GM18505 (cell line): Measurements from ENCODE around the gene SERPINB6.

Experiments
- ATAC-seq: cut with Tn5 transposase; IDR thresholded peaks from one replicate; pipeline ENCODE4 v1.9.1; 2021; ENCODE audit not compliant: unreplicated experiment
- POLR2A ChIP-seq: IDR thresholded peaks from 4 replicates; pipeline ENCODE4 v1.6.1; 2011; ENCODE audit warnings: borderline replicate concordance; ENCODE audit not compliant: insufficient read depth, insufficient read length; ENCODE audit errors: extremely low read depth

The SERPINB6 gene

DNA sequence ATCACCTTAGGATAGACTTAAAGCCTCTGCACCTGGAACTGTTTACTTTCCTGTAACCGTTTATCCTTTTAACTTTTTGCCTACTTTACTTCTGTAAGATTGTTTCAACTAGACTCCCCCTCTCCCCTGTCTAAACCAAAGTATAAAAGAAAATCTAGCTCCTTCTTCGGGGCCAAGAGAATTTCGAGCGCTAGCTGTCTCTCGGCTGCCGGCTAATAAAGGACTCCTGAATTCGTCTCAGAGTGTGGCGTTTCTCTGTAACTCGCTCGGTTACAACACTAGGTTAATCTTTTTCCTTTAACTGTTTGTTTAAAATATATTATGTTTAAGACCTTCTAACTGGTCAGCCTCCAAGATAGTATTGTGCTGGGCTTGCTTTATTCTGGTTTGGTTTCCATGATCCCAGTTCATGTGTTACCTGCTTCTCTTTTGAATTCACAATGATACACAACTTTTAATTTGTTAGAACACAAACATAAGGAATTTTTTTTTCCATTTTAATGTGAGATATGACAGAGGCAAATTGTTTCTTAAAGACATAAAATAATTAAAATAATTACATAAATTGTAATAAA, 19.7 kb upstream of the SERPINB6 start:
- no peak for ATAC-seq
- TF ChIP-seq POLR2A: no peak

- ATAC-seq: no peak
- TF ChIP-seq POLR2A: no peak
These were observed 19.0 kb upstream of the SERPINB6 start for GRCh38 chr6:2990248-2990931.

DNA sequence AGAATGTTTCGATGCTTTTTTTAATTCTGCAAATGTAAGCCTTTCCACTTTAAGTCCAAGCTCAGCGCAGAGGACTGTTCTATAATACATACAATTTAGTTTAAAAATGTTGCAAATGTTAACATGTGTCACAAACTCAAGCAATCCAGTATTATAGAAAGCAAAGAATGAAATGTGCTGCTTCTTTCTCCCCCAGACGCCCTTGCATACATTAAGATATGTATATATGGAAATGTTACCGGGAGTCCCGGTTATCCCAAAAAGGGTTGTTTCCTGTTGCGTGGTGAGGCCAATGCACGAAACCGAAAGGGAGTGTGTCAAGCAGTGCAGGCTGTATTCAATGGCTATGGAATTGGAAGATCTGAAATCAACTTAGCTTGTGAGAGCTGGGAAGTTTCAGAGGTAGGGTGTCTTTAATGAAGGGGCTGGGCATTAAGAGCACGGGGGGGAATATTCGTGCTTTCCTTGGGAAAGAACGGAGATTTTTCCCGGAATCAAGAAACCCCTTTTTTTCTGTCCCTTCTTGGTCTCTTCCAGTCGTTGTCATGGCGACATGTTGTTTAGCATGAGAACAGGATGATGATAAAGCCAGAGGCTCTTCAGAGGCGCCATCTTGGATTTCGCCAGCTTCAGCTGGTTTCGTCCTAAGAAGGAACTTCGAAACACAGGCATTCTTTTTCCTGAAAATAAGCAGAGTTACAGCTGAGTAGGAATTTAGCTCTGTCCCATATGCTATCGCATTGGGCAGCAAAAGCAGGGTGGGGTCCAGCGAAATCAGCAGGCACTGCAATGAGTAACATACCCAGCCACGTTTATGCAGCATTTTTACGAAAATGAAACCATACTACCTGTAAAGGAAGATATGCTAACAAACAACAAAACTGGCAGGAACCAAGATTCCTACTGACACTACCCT, 18.2 kb upstream of the SERPINB6 start:
- peak; percentile 65 for ATAC-seq
- peak; percentile 73 for TF ChIP-seq POLR2A

GRCh38 chr6:2988426-2989331, 17.3 kb upstream of the SERPINB6 start:
- peak; percentile 51 for TF ChIP-seq POLR2A
- peak; percentile 69 for ATAC-seq

DNA sequence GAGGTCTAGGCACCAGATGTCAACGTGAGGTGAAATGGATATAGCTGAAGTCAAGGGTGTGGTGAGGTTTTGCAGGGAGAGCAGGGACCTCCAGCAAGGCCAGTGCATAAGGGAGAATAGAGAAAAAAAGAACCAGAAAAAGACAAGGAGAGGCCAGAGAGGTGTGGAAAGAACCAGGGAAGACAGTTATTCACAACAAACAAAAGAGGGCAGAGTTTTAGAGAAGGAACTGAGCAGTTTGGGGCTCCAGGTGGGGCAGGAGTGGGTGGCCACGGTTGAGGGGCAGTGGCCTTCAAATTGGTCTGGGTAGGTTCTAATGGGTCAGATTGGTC, 16.7 kb upstream of the SERPINB6 start:
- ATAC-seq: no peak
- no peak for TF ChIP-seq POLR2A

GRCh38 chr6:2986722-2987221, 15.4 kb upstream of the SERPINB6 start:
- no peak for ATAC-seq
- no peak for TF ChIP-seq POLR2A

- no peak for ATAC-seq
- no peak for TF ChIP-seq POLR2A
These were observed 13.5 kb upstream of the SERPINB6 start for GRCh38 chr6:2984738-2985406.

GRCh38 chr6:2982426-2983117, 11.2 kb upstream of the SERPINB6 start:
- no peak for ATAC-seq
- TF ChIP-seq POLR2A: no peak

- no peak for TF ChIP-seq POLR2A
- ATAC-seq: no peak
These were observed 9.1 kb upstream of the SERPINB6 start for GRCh38 chr6:2980465-2980855.

- TF ChIP-seq POLR2A: no peak
- ATAC-seq: no peak
These were observed 8.6 kb upstream of the SERPINB6 start for GRCh38 chr6:2979819-2980464.

DNA sequence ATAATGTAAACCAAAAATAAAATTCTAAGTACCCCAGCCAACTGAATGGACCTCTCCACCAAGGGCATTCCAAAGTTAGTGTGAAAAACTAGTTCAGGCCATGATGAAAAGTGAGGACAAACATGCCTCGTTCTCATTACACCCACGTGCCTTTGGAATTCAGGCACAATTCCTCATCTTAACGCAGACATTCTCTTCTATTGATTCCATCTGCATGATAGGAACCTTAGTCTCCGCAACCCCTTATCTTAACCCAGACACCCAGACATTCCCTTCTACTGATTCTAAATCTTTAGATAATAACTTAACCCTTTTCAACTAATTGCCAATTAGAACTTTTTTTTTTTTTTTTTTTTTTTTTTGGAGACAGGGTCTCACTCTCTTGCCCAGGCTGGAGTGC, 7.6 kb upstream of the SERPINB6 start:
- no peak for ATAC-seq
- no peak for TF ChIP-seq POLR2A
